ENCODE measurements around the gene CHST13. TPM values are rescaled to one million over a fixed set of nuclear protein-coding genes. Genes with fewer than 3 reads are reported as not detected.

CHST13 gene
- total RNA-seq, 2 donors from 2014 or later, result 0.22 to 1.6 TPM

DNA sequence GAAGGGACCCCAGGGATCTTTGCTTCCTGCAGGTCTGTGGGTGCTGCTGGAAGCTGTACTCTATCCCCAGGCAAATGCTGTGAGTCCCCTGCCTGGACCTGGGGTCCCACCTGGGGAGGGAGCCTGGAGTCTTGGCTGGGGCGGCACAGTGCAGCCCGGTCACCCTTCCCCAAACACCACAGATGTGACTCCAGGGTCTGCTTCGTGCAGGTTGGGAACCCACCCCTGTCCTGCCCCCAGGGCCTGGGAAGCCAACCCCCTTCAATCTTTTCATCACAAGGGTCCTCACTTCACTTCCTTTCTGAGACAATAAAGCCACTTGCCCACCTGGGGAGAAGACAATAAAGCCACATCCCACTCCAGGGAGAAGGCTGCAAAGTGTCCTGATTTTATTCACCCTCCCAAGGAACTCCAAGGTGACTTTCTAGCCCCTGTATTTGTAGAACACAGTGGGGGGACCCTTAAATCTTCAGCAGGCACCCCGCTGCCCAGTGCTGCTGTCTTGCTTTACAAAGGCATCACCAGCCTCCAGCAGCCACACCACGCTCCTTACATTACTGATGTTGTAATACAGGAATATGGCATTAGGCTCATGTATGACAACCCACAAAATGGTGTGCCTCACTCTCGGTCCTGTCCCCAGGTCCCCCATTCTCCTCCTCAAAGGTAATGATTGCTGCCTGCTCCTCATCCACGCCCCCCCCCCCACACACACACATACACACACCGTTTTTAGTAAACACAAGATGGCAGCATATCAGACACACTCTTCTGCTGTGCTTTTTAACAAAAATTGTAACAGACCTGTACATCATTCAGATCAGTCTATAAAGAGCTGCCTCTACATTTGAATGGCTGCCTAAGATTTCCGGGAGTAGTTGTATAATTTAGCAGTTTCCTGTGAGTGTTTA lies 24.9 kb downstream of the CHST13 start:
- Histone ChIP-seq H3K9ac (ENCODE audit: low read depth in 2 of 2, low read length in 2 of 2) (no peak overlapping the region), H3K9me3 (no peaks in the 10 kb centered on the region), H3K4me3 (no peak overlapping the region), H3K36me3 (no peaks in the 10 kb centered on the region), H3K4me1 (no peaks in the 10 kb centered on the region), H3K27me3 (no peaks in the 10 kb centered on the region), H3K27ac (no peak overlapping the region)
- peak; percentile 11 for DNase-seq
- TF ChIP-seq, protein P1, sequence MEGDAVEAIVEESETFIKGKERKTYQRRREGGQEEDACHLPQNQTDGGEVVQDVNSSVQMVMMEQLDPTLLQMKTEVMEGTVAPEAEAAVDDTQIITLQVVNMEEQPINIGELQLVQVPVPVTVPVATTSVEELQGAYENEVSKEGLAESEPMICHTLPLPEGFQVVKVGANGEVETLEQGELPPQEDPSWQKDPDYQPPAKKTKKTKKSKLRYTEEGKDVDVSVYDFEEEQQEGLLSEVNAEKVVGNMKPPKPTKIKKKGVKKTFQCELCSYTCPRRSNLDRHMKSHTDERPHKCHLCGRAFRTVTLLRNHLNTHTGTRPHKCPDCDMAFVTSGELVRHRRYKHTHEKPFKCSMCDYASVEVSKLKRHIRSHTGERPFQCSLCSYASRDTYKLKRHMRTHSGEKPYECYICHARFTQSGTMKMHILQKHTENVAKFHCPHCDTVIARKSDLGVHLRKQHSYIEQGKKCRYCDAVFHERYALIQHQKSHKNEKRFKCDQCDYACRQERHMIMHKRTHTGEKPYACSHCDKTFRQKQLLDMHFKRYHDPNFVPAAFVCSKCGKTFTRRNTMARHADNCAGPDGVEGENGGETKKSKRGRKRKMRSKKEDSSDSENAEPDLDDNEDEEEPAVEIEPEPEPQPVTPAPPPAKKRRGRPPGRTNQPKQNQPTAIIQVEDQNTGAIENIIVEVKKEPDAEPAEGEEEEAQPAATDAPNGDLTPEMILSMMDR (IDR thresholded peaks at IDR 0.05), result no peak
- intact Hi-C loops (cut with DNase I), result no loop called here

DNA sequence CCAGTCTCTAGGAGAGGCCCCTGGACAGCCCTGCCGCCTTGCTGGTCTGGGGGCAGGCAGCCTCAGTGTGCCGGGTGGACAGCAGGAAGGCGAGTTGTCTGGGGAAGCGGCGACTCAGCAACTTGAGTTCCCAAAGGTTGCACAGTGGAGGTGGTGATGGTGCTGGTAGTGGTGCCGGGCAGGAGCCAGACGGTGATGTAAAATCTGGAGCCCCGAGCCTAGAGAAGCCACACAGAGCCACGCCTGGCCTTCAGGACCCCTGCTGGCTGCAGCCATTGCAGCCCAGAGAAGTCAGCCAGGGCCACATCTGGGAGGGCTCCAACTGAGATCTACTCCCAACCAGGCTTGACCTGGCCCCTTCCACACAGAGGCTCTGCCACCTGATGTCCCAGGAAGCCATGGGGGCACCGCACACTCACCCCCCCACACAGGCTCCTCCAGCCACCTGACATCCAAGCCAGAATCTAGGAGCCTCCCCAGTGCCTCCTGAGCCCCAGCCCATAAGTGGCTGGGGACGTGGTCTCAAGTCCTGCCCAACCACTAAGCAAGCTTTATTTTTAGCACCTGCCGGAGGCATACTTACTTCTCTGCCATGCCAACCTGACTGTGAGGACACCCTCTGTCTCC lies 26.0 kb downstream of the CHST13 start:
- Histone ChIP-seq H3K27ac (no peak overlapping the region), H3K9ac (ENCODE audit: low read depth in 2 of 2, low read length in 2 of 2) (no peak overlapping the region), H3K9me3 (no peaks in the 10 kb centered on the region), H3K4me3 (no peak overlapping the region), H3K27me3 (no peaks in the 10 kb centered on the region), H3K4me1 (no peaks in the 10 kb centered on the region), H3K36me3 (no peaks in the 10 kb centered on the region)
- no peak for DNase-seq
- intact Hi-C loops (cut with DNase I), result no loop called here
- TF ChIP-seq, protein P1 (IDR thresholded peaks at IDR 0.05), result no peak

DNA sequence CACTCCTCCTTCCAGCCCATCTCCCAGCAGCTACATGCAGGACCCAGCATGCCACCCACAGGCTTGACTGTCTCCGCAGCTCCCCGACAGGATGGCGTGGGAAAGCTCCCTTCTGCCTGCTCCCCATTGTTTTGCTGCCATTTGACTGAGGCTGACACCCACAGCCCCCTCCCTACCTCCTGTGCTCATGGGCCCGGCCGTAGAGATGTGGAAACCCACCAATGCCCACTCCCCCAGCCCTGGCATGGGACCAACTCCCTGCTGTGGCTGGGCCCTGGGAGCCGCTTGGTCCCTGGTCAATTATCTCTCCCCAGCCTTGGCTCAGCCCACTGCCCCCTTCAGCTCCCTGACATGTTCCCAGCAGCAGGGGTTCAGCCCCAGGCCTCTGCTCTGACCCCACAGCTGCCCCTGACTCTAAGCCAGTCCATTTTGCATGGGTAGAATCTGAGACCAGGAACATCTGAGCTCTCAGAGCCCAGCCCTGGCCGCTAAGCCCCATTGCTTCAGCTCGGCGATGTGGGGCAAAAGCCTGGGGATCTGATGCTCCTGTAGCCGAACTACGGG lies 26.6 kb downstream of the CHST13 start:
- no peak overlapping the region for H3K27ac ChIP-seq
- H3K4me1 ChIP-seq, result no peaks in the 10 kb centered on the region
- no peaks in the 10 kb centered on the region for H3K36me3 ChIP-seq
- intact Hi-C loops (cut with DNase I), result no loop called here
- no peak overlapping the region for H3K9ac ChIP-seq (ENCODE audit: low read depth in 2 of 2, low read length in 2 of 2)
- H3K4me3 ChIP-seq, result no peak overlapping the region
- peak; percentile 11 for DNase-seq
- TF ChIP-seq, protein P1 (IDR thresholded peaks at IDR 0.05), result no peak
- no peaks in the 10 kb centered on the region for H3K9me3 ChIP-seq
- H3K27me3 ChIP-seq, result no peaks in the 10 kb centered on the region

DNA sequence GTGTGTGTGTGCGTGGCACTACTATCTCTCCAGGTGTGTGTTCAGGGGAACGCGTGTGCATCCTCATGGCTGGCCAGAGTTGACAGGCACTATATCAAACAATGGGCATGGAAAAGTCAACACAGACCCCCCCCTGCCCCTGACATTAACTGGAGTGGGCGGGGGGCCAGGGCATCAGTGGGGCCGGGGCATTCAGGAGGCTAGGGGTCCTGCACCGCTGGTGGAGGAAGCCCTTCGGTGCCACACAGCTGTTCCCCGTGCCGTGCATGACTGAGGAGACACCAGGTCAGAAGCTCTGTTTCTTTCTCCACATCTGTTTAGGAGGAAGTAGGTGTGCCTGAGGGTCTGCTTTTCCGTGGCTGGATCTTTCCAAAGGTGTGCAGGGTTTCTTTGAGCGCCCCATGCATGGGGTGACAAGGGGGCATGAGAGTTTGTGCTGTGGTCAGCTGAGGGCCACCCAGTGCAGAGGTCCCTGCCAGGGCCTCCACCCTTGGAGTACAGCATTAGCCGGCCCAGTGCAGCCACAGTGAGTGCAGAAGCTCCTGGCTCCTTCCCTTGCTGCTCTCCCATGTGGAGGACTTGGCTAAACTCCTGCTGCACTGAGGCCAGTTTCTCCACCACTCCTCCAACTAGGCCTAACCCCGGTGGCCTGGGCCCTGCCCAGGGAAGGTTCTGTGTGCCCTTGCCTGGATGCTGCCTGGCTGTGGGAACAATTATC lies 27.3 kb downstream of the CHST13 start:
- intact Hi-C loops (cut with DNase I), result no loop called here
- no peak overlapping the region for H3K4me3 ChIP-seq
- TF ChIP-seq, protein P1 (IDR thresholded peaks at IDR 0.05), result no peak
- H3K4me1 ChIP-seq, result no peaks in the 10 kb centered on the region
- H3K27me3 ChIP-seq, result no peaks in the 10 kb centered on the region
- DNase-seq, result peak; percentile 11
- no peak overlapping the region for H3K27ac ChIP-seq
- no peak overlapping the region for H3K9ac ChIP-seq (ENCODE audit: low read depth in 2 of 2, low read length in 2 of 2)
- H3K9me3 ChIP-seq, result no peaks in the 10 kb centered on the region
- no peaks in the 10 kb centered on the region for H3K36me3 ChIP-seq

Measured in colonic mucosa (tissue), 4 donors.